Mucosa of stomach (tissue), 1 donor: Measurements from ENCODE around the gene NOL4L.
A peak's percentile ranks its signal among the peaks of the same experiment; 100 is the strongest.

Experiments
- H3K27me3 ChIP-seq: one replicate; pipeline ENCODE4 v1.7.0; 2013; ENCODE audit warnings: mild to moderate bottlenecking, low read length; ENCODE audit not compliant: control insufficient read depth, insufficient read depth
- H3K36me3 ChIP-seq: one replicate; pipeline ENCODE4 v1.7.0; 2013; ENCODE audit warnings: low read length; ENCODE audit not compliant: control insufficient read depth, insufficient read depth
- H3K4me1 ChIP-seq: one replicate; pipeline ENCODE4 v1.7.0; 2013; ENCODE audit warnings: mild to moderate bottlenecking, low read length; ENCODE audit not compliant: control insufficient read depth, insufficient read depth
- H3K4me3 ChIP-seq: one replicate; pipeline ENCODE4 v1.7.0; 2013; ENCODE audit warnings: low read length
- H3K9ac ChIP-seq: one replicate; pipeline ENCODE4 v1.7.0; 2013; ENCODE audit warnings: mild to moderate bottlenecking, low read length, moderate library complexity
- H3K9me3 ChIP-seq: one replicate; pipeline ENCODE4 v1.7.0; 2013; ENCODE audit warnings: mild to moderate bottlenecking, low read length, moderate library complexity; ENCODE audit not compliant: control insufficient read depth
- donor health status: Pancreatic carcinoma.

Gene NOL4L

GRCh38 chr20:32517518-32517873, 67.6 kb downstream of the NOL4L start:
- no peaks in the 10 kb centered on the region for H3K9me3 ChIP-seq
- H3K27me3 ChIP-seq = no peaks in the 10 kb centered on the region
- H3K9ac ChIP-seq = no peak overlapping the region
- H3K36me3 ChIP-seq = no peaks in the 10 kb centered on the region
- peaks cover 5% of the 10 kb centered on the region for H3K4me1 ChIP-seq
- H3K4me3 ChIP-seq = no peak overlapping the region

DNA sequence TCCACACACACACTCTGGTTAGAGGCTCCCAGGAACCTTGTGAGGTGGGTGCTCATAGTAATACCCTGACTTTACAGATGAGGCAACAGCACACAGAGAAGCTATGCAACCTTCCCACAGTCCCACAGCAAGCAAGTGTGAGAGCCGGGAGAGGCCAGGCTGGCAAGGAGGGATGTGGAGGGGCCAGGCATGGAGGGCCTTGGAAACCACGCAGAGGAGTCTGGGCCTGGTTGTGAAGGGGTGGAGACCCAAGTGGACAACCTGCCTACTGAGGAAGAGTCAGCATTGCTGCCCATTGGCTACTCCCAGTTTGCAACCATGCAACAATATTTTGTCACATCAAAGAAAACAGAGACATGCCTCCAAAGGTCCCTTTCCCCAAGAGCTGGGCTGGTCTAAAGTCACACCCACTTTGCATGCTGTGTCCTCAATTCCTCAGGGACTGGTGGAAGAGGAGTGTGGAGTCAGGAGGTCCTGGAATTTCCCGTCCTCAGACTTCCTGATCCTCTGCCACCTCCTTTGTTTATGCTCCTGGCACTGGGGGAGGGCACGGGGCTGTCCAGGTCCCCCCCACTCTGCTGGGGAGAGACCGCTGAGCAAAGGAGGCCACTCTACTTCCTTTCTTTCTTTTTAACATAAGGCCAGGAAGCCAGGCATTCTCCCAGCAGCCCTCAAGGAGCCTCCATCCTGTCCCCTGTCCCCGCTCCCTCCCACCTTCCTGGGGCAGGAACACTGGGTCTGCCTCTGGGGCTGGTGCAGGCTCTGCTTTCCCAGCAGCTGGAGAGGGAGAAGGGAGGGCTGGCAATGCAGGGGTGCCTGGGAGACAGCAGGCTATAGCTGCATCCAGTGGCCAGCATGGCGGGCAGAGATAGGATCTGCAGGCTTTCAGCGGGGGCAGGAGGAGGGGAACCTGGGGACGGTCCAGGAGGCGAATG, 68.3 kb downstream of the NOL4L start:
- H3K9ac ChIP-seq = no peak overlapping the region
- H3K36me3 ChIP-seq = no peaks in the 10 kb centered on the region
- no peaks in the 10 kb centered on the region for H3K9me3 ChIP-seq
- H3K4me3 ChIP-seq = no peak overlapping the region
- no peaks in the 10 kb centered on the region for H3K27me3 ChIP-seq
- H3K4me1 ChIP-seq = peaks cover 5% of the 10 kb centered on the region

DNA sequence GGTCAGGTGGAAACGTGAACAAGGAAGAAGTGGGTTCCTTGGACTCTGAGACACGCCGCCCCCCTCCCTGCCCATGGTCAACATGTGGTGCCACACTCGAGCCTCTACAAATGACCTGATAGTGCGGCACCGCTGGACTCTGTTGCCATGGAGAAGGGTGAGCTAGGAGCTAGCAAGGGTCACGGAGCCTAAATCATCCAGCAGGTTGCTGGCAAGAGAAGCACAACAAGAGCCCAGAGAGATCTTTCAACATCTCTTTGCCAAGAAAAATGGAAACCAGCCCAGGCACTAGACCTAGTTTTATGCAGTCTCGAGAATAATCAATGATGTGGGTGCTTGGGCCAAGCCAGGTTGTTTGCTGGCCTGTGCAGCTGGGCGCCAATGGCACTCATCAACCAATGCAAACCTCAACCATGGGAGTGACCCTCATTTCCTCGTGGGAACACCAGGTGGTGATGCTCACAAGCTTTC, 69.5 kb downstream of the NOL4L start:
- H3K27me3 ChIP-seq = no peaks in the 10 kb centered on the region
- H3K9me3 ChIP-seq = no peaks in the 10 kb centered on the region
- H3K36me3 ChIP-seq = no peaks in the 10 kb centered on the region
- H3K4me1 ChIP-seq = peaks cover 13% of the 10 kb centered on the region
- H3K9ac ChIP-seq = no peak overlapping the region
- H3K4me3 ChIP-seq = no peak overlapping the region

GRCh38 chr20:32514760-32515159, 70.4 kb downstream of the NOL4L start:
- H3K9me3 ChIP-seq = no peaks in the 10 kb centered on the region
- H3K4me3 ChIP-seq = no peak overlapping the region
- H3K4me1 ChIP-seq = peaks cover 18% of the 10 kb centered on the region
- H3K36me3 ChIP-seq = no peaks in the 10 kb centered on the region
- H3K9ac ChIP-seq = no peak overlapping the region
- no peaks in the 10 kb centered on the region for H3K27me3 ChIP-seq

- Histone ChIP-seq H3K36me3 (no peaks in the 10 kb centered on the region), H3K9me3 (no peaks in the 10 kb centered on the region), H3K9ac (no peak overlapping the region), H3K4me3 (no peak overlapping the region), H3K4me1 (peaks cover 18% of the 10 kb centered on the region), H3K27me3 (no peaks in the 10 kb centered on the region)
These were observed 71.9 kb downstream of the NOL4L start for GRCh38 chr20:32513031-32513866.

GRCh38 chr20:32512047-32512385, 73.1 kb downstream of the NOL4L start:
- H3K9me3 ChIP-seq = no peaks in the 10 kb centered on the region
- no peak overlapping the region for H3K9ac ChIP-seq
- no peaks in the 10 kb centered on the region for H3K27me3 ChIP-seq
- H3K36me3 ChIP-seq = no peaks in the 10 kb centered on the region
- H3K4me3 ChIP-seq = no peak overlapping the region
- H3K4me1 ChIP-seq = peaks cover 15% of the 10 kb centered on the region

GRCh38 chr20:32511358-32512046, 73.6 kb downstream of the NOL4L start:
- Histone ChIP-seq H3K4me1 (peaks cover 12% of the 10 kb centered on the region), H3K9ac (peak overlapping the region; percentile 22), H3K36me3 (no peaks in the 10 kb centered on the region), H3K4me3 (no peak overlapping the region), H3K27me3 (no peaks in the 10 kb centered on the region), H3K9me3 (no peaks in the 10 kb centered on the region)

DNA sequence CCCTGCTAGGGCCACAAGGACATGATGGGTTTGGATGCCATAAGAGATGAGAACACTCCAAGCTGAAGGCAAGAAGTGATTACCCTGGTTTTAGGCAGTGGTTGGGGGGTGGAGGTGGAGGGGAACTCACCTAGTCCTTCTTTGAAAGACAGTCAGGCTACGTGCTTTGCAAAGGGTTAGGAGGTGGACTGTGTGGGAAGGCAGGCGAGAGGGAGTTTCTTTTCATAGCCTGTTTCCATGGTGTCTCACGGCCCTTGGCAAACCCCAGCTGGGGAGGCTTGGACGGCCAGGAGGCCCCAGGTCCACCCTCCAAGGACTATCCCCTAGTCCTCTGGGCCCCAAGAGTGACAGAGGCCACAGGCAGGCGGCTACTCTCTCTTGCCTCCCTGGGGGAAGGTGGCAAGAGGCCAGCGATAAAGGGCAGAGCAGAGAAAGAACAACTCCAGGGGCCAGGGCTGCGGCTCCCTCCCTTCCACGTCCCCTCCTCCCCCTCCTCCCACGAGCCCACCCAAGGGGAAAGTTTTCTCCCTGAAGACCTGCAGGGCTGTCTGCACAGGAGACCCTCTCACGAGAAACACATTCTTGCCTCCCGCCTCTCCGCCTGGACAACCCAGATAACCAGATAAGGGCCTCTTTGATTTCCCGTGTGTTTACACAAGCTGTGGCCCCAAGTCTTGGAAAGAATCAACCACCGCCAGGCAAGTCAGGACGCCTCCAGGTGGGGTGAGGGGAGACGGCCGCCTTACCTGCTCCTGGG, 74.4 kb downstream of the NOL4L start:
- Histone ChIP-seq H3K4me3 (no peak overlapping the region), H3K27me3 (no peaks in the 10 kb centered on the region), H3K36me3 (no peaks in the 10 kb centered on the region), H3K9ac (peak overlapping the region; percentile 22), H3K9me3 (no peaks in the 10 kb centered on the region), H3K4me1 (peaks cover 12% of the 10 kb centered on the region)

DNA sequence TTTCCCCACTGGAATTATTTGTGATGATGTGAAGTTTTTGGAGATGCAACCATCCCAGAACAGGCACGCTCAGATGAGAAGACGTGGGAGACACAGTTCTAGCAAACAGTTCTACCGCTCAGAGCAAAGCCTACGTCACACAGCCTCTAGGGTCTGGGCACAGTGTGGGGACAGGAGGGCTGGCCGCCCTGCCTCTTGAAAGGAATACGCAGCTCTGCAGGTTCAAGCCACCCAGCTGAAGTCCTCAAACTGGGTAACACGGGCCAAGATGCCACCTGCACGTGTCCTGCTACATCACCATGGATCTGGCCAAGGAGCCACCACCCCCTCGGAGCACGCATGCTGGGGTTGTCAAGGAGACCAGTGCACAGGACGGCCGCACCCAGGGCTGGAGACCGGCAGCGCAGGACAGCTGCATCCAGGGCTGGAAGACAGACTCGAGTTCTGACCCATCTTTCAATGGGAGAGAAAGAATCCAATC, 75.0 kb downstream of the NOL4L start:
- no peak overlapping the region for H3K4me3 ChIP-seq

GRCh38 chr20:32509639-32510066, 75.5 kb downstream of the NOL4L start:
- H3K27me3 ChIP-seq = no peaks in the 10 kb centered on the region
- H3K4me1 ChIP-seq = peaks cover 12% of the 10 kb centered on the region
- no peaks in the 10 kb centered on the region for H3K36me3 ChIP-seq
- no peak overlapping the region for H3K4me3 ChIP-seq
- H3K9ac ChIP-seq = no peak overlapping the region
- no peaks in the 10 kb centered on the region for H3K9me3 ChIP-seq

More for the DNA sequence above, 75.0 kb downstream of the NOL4L start:
- Histone ChIP-seq H3K9ac (peak overlapping the region; percentile 0), H3K27me3 (no peaks in the 10 kb centered on the region), H3K4me1 (peaks cover 12% of the 10 kb centered on the region), H3K9me3 (no peaks in the 10 kb centered on the region), H3K36me3 (no peaks in the 10 kb centered on the region)

DNA sequence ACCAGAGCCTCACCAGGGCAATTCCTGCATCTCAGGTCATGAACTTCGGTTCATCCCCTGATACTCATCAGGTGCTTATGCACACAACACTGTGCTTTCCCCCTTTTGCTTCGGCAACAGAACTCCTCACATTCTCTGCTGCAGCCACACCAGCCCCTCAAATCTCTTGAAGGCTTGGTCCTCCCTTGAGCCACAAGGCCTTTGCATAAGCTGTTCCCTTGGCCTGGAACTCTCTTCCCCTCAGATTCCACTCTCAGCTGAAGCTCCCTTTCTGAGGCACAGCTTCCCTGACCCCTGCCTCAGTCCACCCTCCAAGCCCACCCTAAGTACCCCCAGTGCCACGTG, 76.4 kb downstream of the NOL4L start:
- Histone ChIP-seq H3K27me3 (no peaks in the 10 kb centered on the region), H3K4me3 (no peak overlapping the region), H3K4me1 (peaks cover 12% of the 10 kb centered on the region), H3K9me3 (no peaks in the 10 kb centered on the region), H3K9ac (no peak overlapping the region), H3K36me3 (no peaks in the 10 kb centered on the region)
